OCI-LY7 (cell line): Measurements from ENCODE around the gene PLCXD3.

ENCODE experiments used
- EZH2phosphoT487 ChIP-seq: fragments of 200-600 bp; sonication (generic); IDR thresholded peaks from 2 replicates; pipeline ENCODE4 v1.6.1; 2018; ENCODE audit warnings: low read depth, borderline replicate concordance, mild to moderate bottlenecking, mixed run types, antibody characterized with exemption, low read length, moderate library complexity, mixed read lengths
- TF ChIP-seq, protein P1 (sequence below): fragments of 200-600 bp; sonication (generic); conservative IDR thresholded peaks from 2 replicates; pipeline ENCODE4 v1.5.1; 2014; ENCODE audit warnings: mild to moderate bottlenecking, antibody characterized with exemption, low read length, moderate library complexity, mixed read lengths

DNA sequence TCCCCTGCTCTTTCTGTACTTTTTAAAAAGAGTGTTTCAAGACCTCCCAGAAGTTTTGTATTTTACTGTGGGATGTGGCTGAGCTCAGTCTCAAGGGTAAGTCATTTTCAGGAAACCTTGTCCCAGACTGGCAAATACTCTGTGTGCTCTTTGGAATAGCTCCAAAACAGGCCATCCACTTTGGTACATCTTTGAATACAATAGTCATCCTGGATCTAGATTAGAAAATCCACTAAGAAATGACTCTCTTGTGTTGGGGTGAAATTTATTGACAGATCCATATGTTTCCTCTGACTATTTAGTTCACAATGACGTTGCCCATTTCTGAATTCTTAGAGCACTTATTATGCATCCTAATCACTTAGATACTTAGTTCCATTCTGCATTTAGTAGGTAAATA is 95.2 kb downstream of the PLCXD3 start:
- TF ChIP-seq, protein P1, sequence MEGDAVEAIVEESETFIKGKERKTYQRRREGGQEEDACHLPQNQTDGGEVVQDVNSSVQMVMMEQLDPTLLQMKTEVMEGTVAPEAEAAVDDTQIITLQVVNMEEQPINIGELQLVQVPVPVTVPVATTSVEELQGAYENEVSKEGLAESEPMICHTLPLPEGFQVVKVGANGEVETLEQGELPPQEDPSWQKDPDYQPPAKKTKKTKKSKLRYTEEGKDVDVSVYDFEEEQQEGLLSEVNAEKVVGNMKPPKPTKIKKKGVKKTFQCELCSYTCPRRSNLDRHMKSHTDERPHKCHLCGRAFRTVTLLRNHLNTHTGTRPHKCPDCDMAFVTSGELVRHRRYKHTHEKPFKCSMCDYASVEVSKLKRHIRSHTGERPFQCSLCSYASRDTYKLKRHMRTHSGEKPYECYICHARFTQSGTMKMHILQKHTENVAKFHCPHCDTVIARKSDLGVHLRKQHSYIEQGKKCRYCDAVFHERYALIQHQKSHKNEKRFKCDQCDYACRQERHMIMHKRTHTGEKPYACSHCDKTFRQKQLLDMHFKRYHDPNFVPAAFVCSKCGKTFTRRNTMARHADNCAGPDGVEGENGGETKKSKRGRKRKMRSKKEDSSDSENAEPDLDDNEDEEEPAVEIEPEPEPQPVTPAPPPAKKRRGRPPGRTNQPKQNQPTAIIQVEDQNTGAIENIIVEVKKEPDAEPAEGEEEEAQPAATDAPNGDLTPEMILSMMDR = no peak
- no peak for TF ChIP-seq EZH2phosphoT487
